BLaER1 treated with 17β-estradiol and CSF1 and Interleukin-3, amounts not matched to agents 10 nM and 100 nM (cell line): ENCODE data around the gene UBL5.
A peak's percentile ranks its signal among the peaks of the same experiment; 100 is the strongest.

ENCODE experiments used
- H3K27ac ChIP-seq, 11 experiments: shearing (Covaris generic); formaldehyde crosslinking; 2 replicates each; pipeline ENCODE4 v1.8.1; 2022
- H3K27me3 ChIP-seq, 11 experiments: shearing (Covaris generic); formaldehyde crosslinking; 2 replicates each; pipeline ENCODE4 v1.8.1; 2022
- H3K36me3 ChIP-seq, 11 experiments: shearing (Covaris generic); formaldehyde crosslinking; 2 replicates each; pipeline ENCODE4 v1.8.1; 2022
- H3K4me1 ChIP-seq, 10 experiments: shearing (Covaris generic); formaldehyde crosslinking; 2 replicates each; pipeline ENCODE4 v1.8.1; 2022
- H3K4me2 ChIP-seq, 11 experiments: shearing (Covaris generic); formaldehyde crosslinking; 2 replicates each; pipeline ENCODE4 v1.8.1; 2022
- H3K4me3 ChIP-seq, 10 experiments: shearing (Covaris generic); formaldehyde crosslinking; 2 replicates each; pipeline ENCODE4 v1.8.1; 2022
- H3K9ac ChIP-seq, 11 experiments: shearing (Covaris generic); formaldehyde crosslinking; 2 replicates each; pipeline ENCODE4 v1.8.1; 2022
- H3K9me3 ChIP-seq, 11 experiments: shearing (Covaris generic); formaldehyde crosslinking; replicated peaks in 1 of 11; 2 replicates each; pipeline ENCODE4 v1.8.1; 2022
- H4K20me1 ChIP-seq, 11 experiments: shearing (Covaris generic); formaldehyde crosslinking; 2 replicates each; pipeline ENCODE4 v1.8.1; 2022
- Cebpa-rat ChIP-seq, 11 experiments: shearing (Covaris generic); IDR thresholded peaks; 2 replicates each; pipeline ENCODE4 v1.8.1; 2022

Gene UBL5

DNA sequence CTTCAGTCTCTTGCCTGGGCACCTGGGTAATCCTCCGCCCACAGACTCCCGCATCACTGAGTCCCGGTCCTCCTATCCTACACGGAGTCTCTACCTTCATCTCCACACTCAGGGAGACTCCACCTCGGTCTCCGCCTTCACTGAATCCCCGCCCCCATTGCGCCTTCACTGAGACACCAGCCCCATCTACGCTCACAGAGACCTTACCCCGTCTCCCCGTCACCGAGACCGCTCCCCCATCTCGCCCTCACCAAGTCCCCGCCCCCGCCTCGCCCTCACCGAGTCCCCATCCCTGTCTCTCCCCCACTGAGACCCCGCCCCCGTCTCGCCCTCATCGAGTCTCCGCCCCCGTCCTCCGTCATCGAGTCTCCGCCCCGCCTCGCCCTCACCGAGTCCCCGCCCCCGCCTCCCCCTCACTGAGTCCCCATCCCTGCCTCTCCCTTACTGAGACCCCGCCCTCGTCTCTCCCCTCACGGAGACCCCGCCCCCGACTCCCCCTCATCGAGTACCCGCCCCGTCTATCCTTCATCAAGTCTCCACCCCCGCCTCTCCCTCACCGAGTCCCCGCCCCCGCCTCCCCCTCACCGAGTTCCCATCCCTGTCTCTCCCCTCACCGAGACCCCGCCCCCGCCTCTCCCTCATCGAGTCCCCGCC is 36.0 kb upstream of the UBL5 start:
- peaks cover 11 to 24% (median 18%) of the 10 kb centered on the region in 10 experiments for H3K4me1 ChIP-seq
- no peaks in the 10 kb centered on the region for H3K27me3 ChIP-seq
- peaks cover 0 to 6% (median 0%) of the 10 kb centered on the region in 11 experiments; a peak in 1 of 22 replicates for H3K9me3 ChIP-seq
- H3K4me2 ChIP-seq = peak overlapping the region; percentile 57 to 79 (median 71)
- H3K4me3 ChIP-seq = peak overlapping the region; percentile 73 to 95 (median 83)
- H4K20me1 ChIP-seq = no peaks in the 10 kb centered on the region
- H3K9ac ChIP-seq = peak overlapping the region; percentile 57 to 88 (median 76)
- peak overlapping the region in 9 of 11 experiments; percentile 39 to 85 (median 68); a peak in 16 of 22 replicates for H3K27ac ChIP-seq
- no peak for TF ChIP-seq Cebpa-rat (IDR thresholded peaks at IDR 0.05)
- H3K36me3 ChIP-seq = no peaks in the 10 kb centered on the region

DNA sequence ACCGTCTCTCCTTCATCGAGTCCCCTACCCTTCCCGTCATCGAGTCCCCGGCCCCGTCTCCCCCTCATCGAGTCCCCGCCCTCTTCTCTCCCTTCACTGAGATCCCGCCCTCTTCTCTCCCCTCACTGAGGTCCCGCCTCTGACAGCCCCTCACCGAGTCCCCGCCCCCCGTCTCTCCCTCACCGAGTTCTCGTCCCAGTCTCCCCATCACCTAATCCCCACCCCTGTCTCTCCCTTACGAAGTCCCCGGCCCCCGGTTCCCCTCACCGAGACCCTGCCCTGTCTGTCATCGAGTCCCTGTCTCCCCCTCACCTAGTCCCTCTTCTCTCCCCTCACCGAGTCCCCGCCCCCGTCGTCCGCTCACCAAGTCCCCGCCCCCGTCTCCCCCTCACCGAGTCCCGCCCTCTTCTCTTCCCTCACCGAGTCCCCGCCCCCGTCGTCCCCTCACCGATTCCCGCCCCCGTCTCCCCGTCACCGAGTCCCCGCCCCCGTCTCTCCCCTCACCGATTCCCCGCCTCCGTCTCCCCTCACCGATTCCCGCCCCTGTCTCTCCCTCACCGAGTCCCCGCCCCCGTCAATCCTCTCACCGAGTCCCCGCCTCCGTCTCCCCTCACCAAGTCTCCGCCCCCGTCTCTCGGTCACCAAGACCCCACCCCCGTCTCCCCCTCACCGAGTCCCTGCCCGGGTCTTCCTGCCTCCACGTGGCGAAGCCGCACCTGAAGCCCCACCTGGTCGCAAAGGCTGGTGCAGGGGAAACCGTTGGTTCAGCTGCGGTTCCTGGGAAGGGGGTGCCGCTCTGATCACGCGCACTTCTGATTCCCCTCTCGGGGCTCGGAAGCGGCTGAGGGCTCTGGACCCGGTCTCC is 35.3 kb upstream of the UBL5 start:
- Histone ChIP-seq H3K4me1 (peaks cover 8 to 21% (median 14%) of the 10 kb centered on the region in 10 experiments; a peak in 19 of 20 replicates), H3K9me3 (peaks cover 0 to 6% (median 0%) of the 10 kb centered on the region in 11 experiments; a peak in 1 of 22 replicates), H3K27me3 (no peaks in the 10 kb centered on the region), H3K9ac (peak overlapping the region; percentile 83 to 90 (median 87)), H3K36me3 (no peaks in the 10 kb centered on the region), H3K4me2 (peak overlapping the region; percentile 35 to 88 (median 81)), H3K27ac (peak overlapping the region; percentile 73 to 94 (median 87)), H4K20me1 (no peaks in the 10 kb centered on the region), H3K4me3 (peak overlapping the region; percentile 73 to 95 (median 83))
- TF ChIP-seq Cebpa-rat (IDR thresholded peaks at IDR 0.05) = no peak

DNA sequence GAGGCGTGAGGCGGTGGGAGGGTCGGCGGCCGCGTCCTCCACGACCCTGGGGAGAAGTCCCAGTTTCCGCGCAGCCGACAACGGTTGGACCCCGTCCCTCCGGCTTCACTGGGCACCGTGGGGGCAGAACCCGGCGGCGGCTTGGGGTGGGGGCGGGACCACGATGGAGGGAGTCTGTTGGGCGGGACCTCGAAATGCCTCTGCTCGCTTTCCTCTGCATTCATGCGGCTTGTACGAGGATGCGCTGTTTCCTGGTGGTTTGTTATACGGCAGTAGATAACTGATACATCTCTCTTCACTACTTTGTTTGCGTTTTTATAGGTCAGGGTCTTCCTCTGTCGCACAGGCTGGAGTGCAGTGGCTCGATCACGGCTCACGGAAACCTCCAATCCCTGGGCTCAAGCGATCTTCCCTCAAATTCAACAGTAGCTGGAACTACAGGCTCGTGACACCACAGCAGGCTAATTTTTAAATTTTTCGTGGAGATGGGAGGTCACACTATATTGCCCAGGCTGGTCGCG is 34.6 kb upstream of the UBL5 start:
- TF ChIP-seq Cebpa-rat (IDR thresholded peaks at IDR 0.05) = no peak
- H3K27ac ChIP-seq = peak overlapping the region; percentile 73 to 94 (median 87)
- H4K20me1 ChIP-seq = no peaks in the 10 kb centered on the region
- H3K9me3 ChIP-seq = peaks cover 0 to 6% (median 0%) of the 10 kb centered on the region in 11 experiments; a peak in 1 of 22 replicates
- no peaks in the 10 kb centered on the region for H3K36me3 ChIP-seq
- H3K9ac ChIP-seq = peak overlapping the region; percentile 83 to 90 (median 87)
- peaks cover 8 to 21% (median 17%) of the 10 kb centered on the region in 10 experiments; a peak in 19 of 20 replicates for H3K4me1 ChIP-seq
- H3K4me2 ChIP-seq = peak overlapping the region; percentile 35 to 88 (median 81)
- peak overlapping the region; percentile 73 to 95 (median 83) for H3K4me3 ChIP-seq
- H3K27me3 ChIP-seq = no peaks in the 10 kb centered on the region

DNA sequence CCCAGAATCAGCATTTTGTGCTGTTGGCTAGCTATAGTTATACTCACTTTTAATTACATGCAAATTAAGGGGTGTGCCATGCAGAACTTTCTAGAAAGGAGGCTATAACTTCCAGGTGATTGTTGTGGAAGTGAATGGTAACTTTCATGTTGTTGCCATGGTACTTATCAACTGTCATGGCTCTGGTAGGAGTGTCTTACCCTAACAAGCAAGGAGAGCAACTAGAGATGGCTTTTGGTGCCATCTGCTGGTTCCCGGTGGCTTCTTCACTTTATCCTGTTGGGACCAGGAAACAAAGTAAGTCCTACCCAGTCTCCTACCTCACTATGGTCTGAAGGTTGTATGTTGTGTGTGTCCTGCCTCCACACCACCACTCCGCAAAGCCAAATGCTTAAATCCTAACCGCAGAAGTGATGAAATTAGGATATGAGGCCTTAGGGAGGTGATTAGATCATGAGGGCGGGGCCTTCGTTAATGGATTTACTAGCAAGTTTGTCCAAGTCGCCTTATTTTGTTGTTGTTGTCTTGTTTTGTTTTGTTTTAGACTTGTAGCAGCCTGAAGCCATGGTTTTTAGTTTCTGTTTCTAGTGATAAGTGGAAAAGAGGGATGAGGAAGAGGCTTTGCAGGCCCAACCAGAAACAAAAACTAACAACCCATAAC is 31.5 kb upstream of the UBL5 start:
- TF ChIP-seq Cebpa-rat (IDR thresholded peaks at IDR 0.05) = no peak
- no peak overlapping the region for H3K4me3 ChIP-seq
- peak overlapping the region in 3 of 11 experiments; percentile 1 to 10 (median 10); a peak in 1 of 22 replicates for H3K4me2 ChIP-seq
- H3K4me1 ChIP-seq = peaks cover 2 to 23% (median 12%) of the 10 kb centered on the region in 10 experiments; a peak in 19 of 20 replicates
- no peaks in the 10 kb centered on the region; a peak in 1 of 22 replicates for H4K20me1 ChIP-seq
- H3K36me3 ChIP-seq = peaks cover 0 to 1% (median 0%) of the 10 kb centered on the region in 11 experiments; a peak in 1 of 22 replicates
- peaks cover 0 to 6% (median 0%) of the 10 kb centered on the region in 11 experiments; a peak in 1 of 22 replicates for H3K9me3 ChIP-seq
- no peaks in the 10 kb centered on the region for H3K27me3 ChIP-seq
- H3K9ac ChIP-seq = peak overlapping the region in 5 of 11 experiments; percentile 3 to 36 (median 13); a peak in 3 of 22 replicates
- peak overlapping the region in 10 of 11 experiments; percentile 14 to 71 (median 44); a peak in 14 of 22 replicates for H3K27ac ChIP-seq

DNA sequence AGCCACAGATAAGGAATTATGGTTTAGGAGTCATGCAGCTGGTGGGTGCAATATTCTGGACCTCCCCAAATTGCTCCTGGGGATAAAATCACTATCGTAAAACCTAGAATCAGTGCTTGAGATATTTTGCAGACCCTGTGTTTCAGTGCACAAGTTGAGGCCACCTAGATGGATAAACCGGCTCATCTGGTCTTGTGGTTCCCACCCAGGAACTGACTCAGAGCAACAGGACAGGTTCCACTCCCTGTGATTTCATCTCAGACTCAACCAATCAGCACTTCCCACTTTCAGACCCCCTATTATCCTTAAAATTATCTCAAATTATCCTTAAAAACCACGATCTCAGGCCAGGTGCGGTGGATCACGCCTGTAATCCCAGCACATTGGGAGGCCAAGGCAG is 29.8 kb upstream of the UBL5 start:
- no peak overlapping the region for H3K4me3 ChIP-seq
- H3K9me3 ChIP-seq = peaks cover 0 to 6% (median 0%) of the 10 kb centered on the region in 11 experiments; a peak in 1 of 22 replicates
- H3K4me1 ChIP-seq = peaks cover 0 to 22% (median 11%) of the 10 kb centered on the region in 10 experiments; a peak in 12 of 20 replicates
- H3K9ac ChIP-seq = no peak overlapping the region
- no peak overlapping the region for H3K27ac ChIP-seq
- TF ChIP-seq Cebpa-rat (IDR thresholded peaks at IDR 0.05) = no peak
- peaks cover 0 to 15% (median under 1%) of the 10 kb centered on the region in 11 experiments; a peak in 8 of 22 replicates for H3K36me3 ChIP-seq
- no peaks in the 10 kb centered on the region; a peak in 1 of 22 replicates for H4K20me1 ChIP-seq
- H3K4me2 ChIP-seq = peak overlapping the region in 2 of 11 experiments; percentile 28 to 33; a peak in 3 of 22 replicates
- no peaks in the 10 kb centered on the region for H3K27me3 ChIP-seq

DNA sequence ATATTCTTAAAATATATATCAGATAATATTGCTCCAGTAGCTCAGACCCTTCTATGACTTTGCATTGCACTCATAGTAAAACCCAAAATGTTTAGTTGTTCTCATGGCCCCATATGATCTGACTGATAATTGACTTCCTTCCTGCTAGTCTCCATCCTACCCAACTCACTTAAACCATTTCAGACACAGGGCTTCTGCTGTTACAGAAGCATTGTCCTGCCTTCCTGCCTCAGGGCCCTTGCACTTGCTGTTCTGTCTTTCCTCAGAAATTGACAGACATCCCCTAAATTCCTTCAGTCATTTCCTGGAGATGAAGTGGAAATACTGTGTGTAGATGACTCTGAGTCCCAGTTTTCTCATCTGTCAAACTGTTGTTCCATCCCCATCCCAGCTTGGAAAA is 28.6 kb upstream of the UBL5 start:
- H3K9ac ChIP-seq = no peak overlapping the region
- TF ChIP-seq Cebpa-rat (IDR thresholded peaks at IDR 0.05) = no peak
- peaks cover 0 to 18% (median 5%) of the 10 kb centered on the region in 10 experiments; a peak in 9 of 20 replicates for H3K4me1 ChIP-seq
- H3K4me2 ChIP-seq = no peak overlapping the region
- H3K27ac ChIP-seq = no peak overlapping the region
- peaks cover 0 to 24% (median 9%) of the 10 kb centered on the region in 11 experiments; a peak in 12 of 22 replicates for H3K36me3 ChIP-seq
- H3K9me3 ChIP-seq = no peaks in the 10 kb centered on the region
- H3K27me3 ChIP-seq = no peaks in the 10 kb centered on the region
- H4K20me1 ChIP-seq = no peaks in the 10 kb centered on the region; a peak in 1 of 22 replicates
- no peak overlapping the region for H3K4me3 ChIP-seq

DNA sequence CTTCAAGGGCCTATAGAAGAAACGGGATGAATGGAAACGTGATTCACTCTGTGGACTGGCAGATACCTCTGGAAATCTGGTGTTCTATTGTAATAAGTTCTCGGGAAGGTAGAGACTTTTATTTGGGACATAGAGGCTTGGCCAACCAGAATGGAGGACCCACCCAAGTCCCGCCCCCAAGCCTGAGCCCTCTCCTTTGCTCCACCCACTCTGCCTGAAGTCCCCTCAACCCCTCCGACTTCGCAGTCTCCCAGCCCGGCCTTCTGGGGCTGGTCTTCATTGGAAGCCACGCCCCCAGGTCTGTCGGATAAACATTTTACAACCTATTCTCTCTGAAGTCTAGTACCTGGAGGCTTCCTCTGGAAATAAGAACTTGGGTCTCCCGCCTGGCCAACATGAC is 25.7 kb upstream of the UBL5 start:
- Histone ChIP-seq H3K4me3 (no peak overlapping the region), H3K36me3 (peaks cover 22 to 51% (median 34%) of the 10 kb centered on the region in 11 experiments), H3K4me2 (no peak overlapping the region), H3K9ac (no peak overlapping the region), H4K20me1 (peaks cover 0 to 11% (median 0%) of the 10 kb centered on the region in 11 experiments; a peak in 4 of 22 replicates), H3K4me1 (peaks cover 0 to 14% (median 2%) of the 10 kb centered on the region in 10 experiments; a peak in 9 of 20 replicates), H3K9me3 (no peaks in the 10 kb centered on the region), H3K27me3 (no peaks in the 10 kb centered on the region), H3K27ac (no peak overlapping the region)
- TF ChIP-seq Cebpa-rat (IDR thresholded peaks at IDR 0.05) = no peak

DNA sequence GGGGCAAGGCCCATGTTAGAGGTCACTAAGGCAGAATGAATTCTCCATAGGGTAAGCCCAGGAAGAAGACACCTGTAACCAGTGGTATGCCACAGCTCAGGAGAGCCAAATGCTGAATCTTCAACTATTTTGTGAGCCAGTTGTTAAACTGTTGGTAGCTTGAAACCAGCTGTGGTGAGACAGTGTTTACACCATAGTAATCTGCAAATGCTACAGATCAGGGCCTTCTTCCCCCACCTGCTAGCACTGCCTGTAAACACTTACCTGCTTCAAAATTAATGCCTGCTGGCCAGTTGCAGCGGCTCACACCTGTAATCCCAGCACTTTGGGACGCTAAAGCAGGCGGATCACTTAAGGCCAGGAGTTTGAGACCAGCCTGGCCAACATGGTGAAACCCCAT is 20.9 kb upstream of the UBL5 start:
- Histone ChIP-seq H3K4me1 (no peaks in the 10 kb centered on the region), H3K36me3 (peaks cover 66 to 93% (median 80%) of the 10 kb centered on the region in 11 experiments), H3K27me3 (no peaks in the 10 kb centered on the region), H3K4me2 (no peak overlapping the region), H3K9me3 (no peaks in the 10 kb centered on the region), H3K4me3 (no peak overlapping the region), H3K9ac (no peak overlapping the region), H4K20me1 (peaks cover 0 to 36% (median 9%) of the 10 kb centered on the region in 11 experiments; a peak in 11 of 22 replicates), H3K27ac (no peak overlapping the region)
- no peak for TF ChIP-seq Cebpa-rat (IDR thresholded peaks at IDR 0.05)
